Heart left ventricle (tissue), 13 donors: ENCODE measurements around the gene DCAKD.

Experiments
- CTCF ChIP-seq, 12 donors: fragments of 200-600 bp; sonication (generic) in 4 of 12; IDR thresholded peaks; one replicate each; pipeline versions ENCODE4 v1.5.0 to v1.8.0; 2018 to 2022; ENCODE audit warnings: antibody characterized with exemption in 12 of 12, mild to moderate bottlenecking in 5 of 12
- POLR2A ChIP-seq, 2 donors: fragments of 450-650 bp; IDR thresholded peaks; one replicate each; pipeline ENCODE4 v1.6.1; 2017; ENCODE audit warnings: antibody characterized with exemption in 2 of 2, mild to moderate bottlenecking in 2 of 2, moderate library complexity in 2 of 2
- donor health status: ischemic (EF 13 %, LVEDD 7.1; RV severe dilation, severe dysfunction).
- donor health status: DM: no; HTN: yes; CAD: no.
- donor health status: DM: no; HTN: no; CAD: no.
- donor health status: ischemic (EF 25% LVEDD 6.9; RV normal size, moderate dysfunction).
- donor health status: ischemic (EF 25% LVEDD 5.7; RV mildly dilated, moderate dysfunction).
- donor health status: ischemic (EF 35%, LVEDD 5.7; RV mildly dilated, moderate dysfunction).
- donor health status: nonischemic (EF 11% LVEDD 7.7; RV severe dilation, severe dysfunction).
- donor health status: DM: yes; HTN: yes; CAD: no.
- donor health status: PGD.
- donor health status: ischemic (EF 29% LVEDD 5.4; RV normal size, mild dysfunction).
- donor health status: nonischemic (EF 23%, LVEDD 6.1; RV moderate dilation, normal function).

- TF ChIP-seq CTCF (IDR thresholded peaks at IDR 0.05): peak in 1 of 12 donors; percentile 6
- TF ChIP-seq POLR2A (IDR thresholded peaks at IDR 0.05): no peak
Observed at GRCh38 chr17:44997733-44998520, 53.5 kb downstream of the DCAKD start.
